ENCODE measurements around the gene DZIP1L. TPM values are rescaled to one million over a fixed set of nuclear protein-coding genes. Genes with fewer than 3 reads are reported as not detected.

DZIP1L gene
- polyA plus RNA-seq, 4 donors, result 0.27 to 1.6 (median 0.75) TPM

DNA sequence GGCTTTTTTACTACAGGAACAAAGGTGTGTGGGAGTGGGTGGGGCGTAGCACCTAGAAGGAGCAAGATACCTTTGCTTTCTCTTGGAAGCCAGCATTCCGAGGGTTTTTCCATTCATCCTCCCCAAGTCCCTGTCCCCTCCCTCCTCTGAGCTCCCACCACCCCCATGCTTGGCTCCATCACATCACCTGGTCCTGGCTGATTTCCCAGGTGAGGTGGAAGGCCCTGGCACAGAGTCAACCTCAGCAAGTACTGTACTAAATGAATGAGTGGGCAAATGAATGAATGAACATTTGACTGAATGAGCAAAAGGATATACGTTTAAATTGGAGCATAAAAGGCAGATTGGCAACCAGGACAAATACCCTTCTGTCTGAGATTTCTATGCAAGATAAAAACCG is 45.4 kb downstream of the DZIP1L start:
- Histone ChIP-seq H3K36me3 (ENCODE audit: control insufficient read depth in 3 of 3, insufficient read depth in 2 of 3, low read depth in 1 of 3, low read length in 3 of 3) (peaks cover 0 to 27% (median 0%) of the 10 kb centered on the region in 3 donors), H3K27ac (ENCODE audit: low read depth in 1 of 3, low read length in 2 of 3) (no peak overlapping the region), H3K4me1 (ENCODE audit: control insufficient read depth in 3 of 3, insufficient read depth in 2 of 3, low read depth in 1 of 3, low read length in 2 of 3) (no peaks in the 10 kb centered on the region), H3K27me3 (ENCODE audit: control insufficient read depth in 3 of 3, insufficient read depth in 3 of 3, low read length in 3 of 3) (no peaks in the 10 kb centered on the region), H3K4me3 (ENCODE audit: low read depth in 1 of 3, low read length in 3 of 3) (no peak overlapping the region), H3K9me3 (ENCODE audit: control insufficient read depth in 2 of 2, insufficient read depth in 1 of 2, low read depth in 1 of 2, low read length in 1 of 2) (no peaks in the 10 kb centered on the region)
- FAIRE-seq (no peak), DNase-seq (no peak)
- 48 to 77% (median 57%) methylated on average over 4 of the region's 4 CpGs for WGBS, 3 donors

DNA sequence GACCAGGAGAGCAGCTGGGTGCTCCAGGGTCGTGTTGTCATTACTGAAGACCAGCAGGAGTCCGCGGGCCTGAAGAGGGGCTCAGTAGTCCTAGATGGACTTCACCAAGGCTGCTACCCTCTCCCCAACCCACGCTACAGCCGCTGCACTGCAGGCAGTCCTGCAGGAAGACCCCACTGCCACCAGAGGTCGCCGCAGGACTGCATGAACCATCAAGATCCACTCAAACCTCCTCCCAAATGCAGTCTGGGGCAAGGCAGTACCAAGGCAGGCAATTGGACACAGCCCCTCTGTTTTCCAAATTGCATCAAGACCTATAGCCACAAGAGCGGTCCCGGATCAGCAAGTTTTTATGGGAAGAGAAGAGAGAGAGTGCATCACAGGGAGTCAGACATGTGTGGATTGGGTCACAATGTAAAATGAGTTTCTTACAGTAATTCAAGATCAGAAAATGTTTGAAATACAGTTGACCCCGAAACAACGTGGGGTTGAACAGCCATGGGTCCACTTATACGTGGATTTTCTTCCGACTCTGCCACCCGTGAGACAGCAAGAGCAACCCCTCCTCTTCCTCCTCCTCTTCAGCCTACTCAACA is 46.7 kb downstream of the DZIP1L start:
- FAIRE-seq, result no peak
- peaks cover 0 to 29% (median 0%) of the 10 kb centered on the region in 3 donors for H3K36me3 ChIP-seq (ENCODE audit: control insufficient read depth in 3 of 3, insufficient read depth in 2 of 3, low read depth in 1 of 3, low read length in 3 of 3)

DNA sequence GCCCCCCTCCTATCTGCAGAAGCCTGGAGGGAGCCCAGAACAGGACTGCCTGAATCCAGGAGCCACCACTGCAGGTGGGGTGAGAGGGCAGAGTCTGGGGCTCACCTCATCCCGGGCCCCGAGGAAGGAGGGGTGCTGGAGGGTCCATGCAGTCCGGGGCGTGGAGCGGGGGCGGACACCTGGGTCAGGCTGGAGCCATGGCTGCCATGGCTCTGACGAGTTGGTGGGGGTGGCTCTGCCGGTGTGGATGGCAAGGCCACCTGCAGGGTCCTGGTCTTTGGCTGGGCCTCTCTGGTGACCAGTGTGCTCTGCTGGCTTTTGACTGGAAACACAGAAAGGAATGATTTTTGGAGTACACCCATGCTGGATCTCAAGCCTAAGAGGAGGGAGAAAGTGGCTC is 47.4 kb downstream of the DZIP1L start:
- no peak for FAIRE-seq
- Histone ChIP-seq H3K27ac (ENCODE audit: low read depth in 1 of 3, low read length in 2 of 3) (no peak overlapping the region), H3K4me3 (ENCODE audit: low read depth in 1 of 3, low read length in 3 of 3) (no peak overlapping the region), H3K36me3 (ENCODE audit: control insufficient read depth in 3 of 3, insufficient read depth in 2 of 3, low read depth in 1 of 3, low read length in 3 of 3) (peaks cover 0 to 33% (median 0%) of the 10 kb centered on the region in 3 donors), H3K4me1 (ENCODE audit: control insufficient read depth in 3 of 3, insufficient read depth in 2 of 3, low read depth in 1 of 3, low read length in 2 of 3) (no peaks in the 10 kb centered on the region), H3K27me3 (ENCODE audit: control insufficient read depth in 3 of 3, insufficient read depth in 3 of 3, low read length in 3 of 3) (no peaks in the 10 kb centered on the region), H3K9me3 (ENCODE audit: control insufficient read depth in 2 of 2, insufficient read depth in 1 of 2, low read depth in 1 of 2, low read length in 1 of 2) (no peaks in the 10 kb centered on the region)
- no peak for DNase-seq
- 69 to 86% (median 70%) methylated on average over 8 of the region's 8 CpGs for WGBS, 3 donors

More for the DNA sequence above, 46.7 kb downstream of the DZIP1L start:
- DNase-seq, result peak; percentile 61 to 66
- no peaks in the 10 kb centered on the region for H3K9me3 ChIP-seq (ENCODE audit: control insufficient read depth in 2 of 2, insufficient read depth in 1 of 2, low read depth in 1 of 2, low read length in 1 of 2)
- no peak overlapping the region for H3K4me3 ChIP-seq (ENCODE audit: low read depth in 1 of 3, low read length in 3 of 3)
- no peak overlapping the region for H3K27ac ChIP-seq (ENCODE audit: low read depth in 1 of 3, low read length in 2 of 3)
- H3K27me3 ChIP-seq (ENCODE audit: control insufficient read depth in 3 of 3, insufficient read depth in 3 of 3, low read length in 3 of 3), result no peaks in the 10 kb centered on the region
- WGBS, 3 donors, result 21 to 28% (median 25%) methylated on average over 14 of the region's 14 CpGs
- H3K4me1 ChIP-seq (ENCODE audit: control insufficient read depth in 3 of 3, insufficient read depth in 2 of 3, low read depth in 1 of 3, low read length in 2 of 3), result no peaks in the 10 kb centered on the region

DNA sequence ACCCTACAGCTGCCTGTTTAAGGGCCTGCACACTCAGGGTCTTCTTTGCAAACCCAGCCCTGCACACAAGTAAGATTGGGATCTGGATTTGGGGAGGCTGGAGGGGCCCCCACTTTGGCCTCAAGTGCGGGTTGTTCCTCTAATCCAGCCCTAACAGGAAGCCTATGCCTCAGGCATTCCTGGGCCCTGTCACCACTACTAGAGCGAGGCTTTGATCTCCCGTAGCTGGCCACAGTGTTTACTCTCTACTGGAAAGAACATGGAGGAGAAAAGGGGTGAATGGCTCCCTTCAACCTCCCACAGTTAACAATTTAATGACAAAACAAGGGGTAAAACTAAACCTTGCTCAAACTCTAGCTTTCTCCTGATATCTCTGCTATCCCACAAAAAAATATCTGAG is 48.4 kb downstream of the DZIP1L start:
- Histone ChIP-seq H3K4me3 (ENCODE audit: low read depth in 1 of 3, low read length in 3 of 3) (no peak overlapping the region), H3K27me3 (ENCODE audit: control insufficient read depth in 3 of 3, insufficient read depth in 3 of 3, low read length in 3 of 3) (no peaks in the 10 kb centered on the region), H3K27ac (ENCODE audit: low read depth in 1 of 3, low read length in 2 of 3) (no peak overlapping the region), H3K36me3 (ENCODE audit: control insufficient read depth in 3 of 3, insufficient read depth in 2 of 3, low read depth in 1 of 3, low read length in 3 of 3) (peaks cover 0 to 33% (median 0%) of the 10 kb centered on the region in 3 donors), H3K9me3 (ENCODE audit: control insufficient read depth in 2 of 2, insufficient read depth in 1 of 2, low read depth in 1 of 2, low read length in 1 of 2) (no peaks in the 10 kb centered on the region), H3K4me1 (ENCODE audit: control insufficient read depth in 3 of 3, insufficient read depth in 2 of 3, low read depth in 1 of 3, low read length in 2 of 3) (no peaks in the 10 kb centered on the region)
- DNase-seq (no peak), FAIRE-seq (no peak)
- 78 to 86% (median 84%) methylated on average over 3 of the region's 3 CpGs for WGBS, 3 donors

DNA sequence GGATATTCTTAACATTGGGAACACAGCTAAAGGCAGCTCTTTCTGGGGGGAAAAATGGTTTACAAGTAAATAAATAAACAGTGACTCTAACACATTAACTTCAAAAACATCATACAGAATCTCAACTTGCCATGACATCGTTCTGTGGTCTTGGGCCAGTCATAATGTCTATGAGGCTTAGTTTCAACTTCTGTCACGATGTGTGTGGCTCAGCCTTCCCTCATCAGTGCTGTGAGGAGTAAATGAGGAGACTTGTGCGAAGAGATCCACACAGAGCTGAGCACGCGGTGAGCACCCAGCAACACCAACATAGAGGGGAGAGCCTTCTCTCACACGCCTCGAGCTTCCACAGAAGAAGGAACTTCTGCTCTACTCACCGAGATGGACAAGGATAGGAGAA is 49.0 kb downstream of the DZIP1L start:
- H3K4me1 ChIP-seq (ENCODE audit: control insufficient read depth in 3 of 3, insufficient read depth in 2 of 3, low read depth in 1 of 3, low read length in 2 of 3), result no peaks in the 10 kb centered on the region
- no peaks in the 10 kb centered on the region for H3K27me3 ChIP-seq (ENCODE audit: control insufficient read depth in 3 of 3, insufficient read depth in 3 of 3, low read length in 3 of 3)
- whole genome bisulfite sequencing, 3 donors, result 62 to 83% (median 82%) methylated on average over 8 of the region's 8 CpGs
- DNase-seq (no peak), FAIRE-seq (no peak)
- H3K9me3 ChIP-seq (ENCODE audit: control insufficient read depth in 2 of 2, insufficient read depth in 1 of 2, low read depth in 1 of 2, low read length in 1 of 2), result no peaks in the 10 kb centered on the region
- H3K36me3 ChIP-seq (ENCODE audit: control insufficient read depth in 3 of 3, insufficient read depth in 2 of 3, low read depth in 1 of 3, low read length in 3 of 3), result peaks cover 0 to 29% (median 0%) of the 10 kb centered on the region in 3 donors
- no peak overlapping the region for H3K27ac ChIP-seq (ENCODE audit: low read depth in 1 of 3, low read length in 2 of 3)
- no peak overlapping the region for H3K4me3 ChIP-seq (ENCODE audit: low read depth in 1 of 3, low read length in 3 of 3)

DNA sequence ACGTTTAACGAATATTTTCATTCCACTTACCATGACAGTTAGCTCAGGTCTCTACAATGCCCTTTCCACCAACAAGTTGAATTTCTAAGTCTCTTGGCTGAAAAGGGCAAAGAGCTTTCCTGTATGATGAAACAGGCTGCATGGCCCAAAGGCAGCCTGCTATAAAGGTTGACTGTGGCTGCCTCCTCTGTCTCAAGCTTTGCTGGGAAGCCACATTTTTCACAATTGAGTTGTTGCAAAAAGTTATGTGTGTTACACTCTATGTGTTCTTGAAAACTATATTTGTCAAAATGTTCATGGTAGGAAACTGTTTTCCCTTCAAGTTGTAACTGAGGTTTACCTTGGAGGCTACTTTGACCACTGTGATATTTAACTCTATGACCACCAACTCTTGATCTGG is 49.5 kb downstream of the DZIP1L start:
- 92 to 95% (median 95%) methylated on average over 2 of the region's 2 CpGs for WGBS, 3 donors
- FAIRE-seq (no peak), DNase-seq (no peak)
- Histone ChIP-seq H3K4me1 (ENCODE audit: control insufficient read depth in 3 of 3, insufficient read depth in 2 of 3, low read depth in 1 of 3, low read length in 2 of 3) (no peaks in the 10 kb centered on the region), H3K27me3 (ENCODE audit: control insufficient read depth in 3 of 3, insufficient read depth in 3 of 3, low read length in 3 of 3) (no peaks in the 10 kb centered on the region), H3K27ac (ENCODE audit: low read depth in 1 of 3, low read length in 2 of 3) (no peak overlapping the region), H3K36me3 (ENCODE audit: control insufficient read depth in 3 of 3, insufficient read depth in 2 of 3, low read depth in 1 of 3, low read length in 3 of 3) (peaks cover 0 to 25% (median 0%) of the 10 kb centered on the region in 3 donors), H3K4me3 (ENCODE audit: low read depth in 1 of 3, low read length in 3 of 3) (no peak overlapping the region), H3K9me3 (ENCODE audit: control insufficient read depth in 2 of 2, insufficient read depth in 1 of 2, low read depth in 1 of 2, low read length in 1 of 2) (no peaks in the 10 kb centered on the region)

DNA sequence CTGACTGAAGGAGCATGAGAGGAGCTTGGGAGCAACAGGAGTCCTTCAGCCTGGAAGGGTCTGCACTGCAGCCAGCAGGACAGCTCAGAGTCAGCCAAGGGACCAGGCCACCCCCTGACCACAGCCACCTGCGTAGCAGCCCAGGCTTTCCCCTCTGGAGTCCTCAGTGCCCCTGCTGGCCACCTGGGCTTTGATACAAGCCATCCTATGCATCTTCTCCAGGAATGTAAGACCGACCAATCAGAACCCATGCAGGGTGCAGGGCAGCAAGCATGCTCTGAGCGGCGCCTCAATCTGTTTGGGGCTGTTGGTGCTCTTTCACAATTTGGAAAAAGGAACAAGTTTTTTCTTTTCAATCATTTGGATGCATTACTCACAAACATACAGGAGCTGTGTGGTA is 52.0 kb downstream of the DZIP1L start:
- H3K4me1 ChIP-seq (ENCODE audit: control insufficient read depth in 3 of 3, insufficient read depth in 2 of 3, low read depth in 1 of 3, low read length in 2 of 3), result no peaks in the 10 kb centered on the region
- H3K36me3 ChIP-seq (ENCODE audit: control insufficient read depth in 3 of 3, insufficient read depth in 2 of 3, low read depth in 1 of 3, low read length in 3 of 3), result peaks cover 0 to 22% (median 0%) of the 10 kb centered on the region in 3 donors
- FAIRE-seq, result no peak
- no peaks in the 10 kb centered on the region for H3K9me3 ChIP-seq (ENCODE audit: control insufficient read depth in 2 of 2, insufficient read depth in 1 of 2, low read depth in 1 of 2, low read length in 1 of 2)
- no peak overlapping the region for H3K27ac ChIP-seq (ENCODE audit: low read depth in 1 of 3, low read length in 2 of 3)
- H3K27me3 ChIP-seq (ENCODE audit: control insufficient read depth in 3 of 3, insufficient read depth in 3 of 3, low read length in 3 of 3), result no peaks in the 10 kb centered on the region
- no peak overlapping the region for H3K4me3 ChIP-seq (ENCODE audit: low read depth in 1 of 3, low read length in 3 of 3)
- no peak for DNase-seq
- WGBS, 3 donors, result 61 to 69% (median 65%) methylated on average over 4 of the region's 4 CpGs

DNA sequence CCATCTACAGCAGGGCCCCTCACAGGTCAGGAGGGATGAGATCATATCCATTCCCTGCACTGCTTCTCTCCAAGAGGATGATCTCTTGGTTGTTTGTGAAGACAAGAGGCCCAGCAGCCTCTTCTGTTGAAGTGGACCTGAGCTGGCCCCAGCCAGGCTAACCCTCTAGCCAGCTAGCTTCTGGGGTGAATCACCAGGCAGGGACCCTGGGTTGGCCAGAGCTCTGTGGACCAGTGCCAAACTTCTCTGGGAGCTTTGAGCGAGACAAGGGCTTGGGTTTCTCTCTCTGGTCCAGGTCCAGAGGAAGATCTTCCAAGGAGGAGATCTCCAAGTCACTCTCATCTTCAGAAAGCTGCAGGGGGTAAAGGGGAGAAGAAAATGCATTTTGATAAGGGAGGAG is 52.8 kb downstream of the DZIP1L start:
- DNase-seq (no peak), FAIRE-seq (no peak)
- 61 to 65% (median 61%) methylated on average over 1 of the region's 1 CpG for WGBS, 3 donors

DNA sequence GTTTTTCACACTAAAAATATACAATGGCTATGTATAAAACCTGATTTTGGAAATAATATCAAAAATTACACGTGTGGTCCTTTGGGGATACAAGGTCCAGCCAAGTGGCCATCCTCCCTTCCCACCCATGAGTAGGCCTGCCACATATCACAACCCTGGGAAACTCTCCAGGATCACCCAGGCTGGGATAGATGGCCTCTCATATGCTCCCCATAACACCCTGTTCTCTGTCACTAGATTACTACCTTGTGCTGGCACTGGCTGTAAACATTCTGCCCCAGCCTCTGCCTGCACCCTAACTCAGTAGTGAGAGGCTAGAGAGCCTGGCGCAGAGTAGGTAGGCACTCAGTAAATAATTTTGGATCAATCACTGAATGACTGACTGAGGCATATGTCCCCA is 53.4 kb downstream of the DZIP1L start:
- Histone ChIP-seq H3K36me3 (ENCODE audit: control insufficient read depth in 3 of 3, insufficient read depth in 2 of 3, low read depth in 1 of 3, low read length in 3 of 3) (peaks cover 0 to 12% (median 0%) of the 10 kb centered on the region in 3 donors), H3K4me3 (ENCODE audit: low read depth in 1 of 3, low read length in 3 of 3) (no peak overlapping the region), H3K4me1 (ENCODE audit: control insufficient read depth in 3 of 3, insufficient read depth in 2 of 3, low read depth in 1 of 3, low read length in 2 of 3) (no peaks in the 10 kb centered on the region), H3K9me3 (ENCODE audit: control insufficient read depth in 2 of 2, insufficient read depth in 1 of 2, low read depth in 1 of 2, low read length in 1 of 2) (no peaks in the 10 kb centered on the region), H3K27ac (ENCODE audit: low read depth in 1 of 3, low read length in 2 of 3) (no peak overlapping the region), H3K27me3 (ENCODE audit: control insufficient read depth in 3 of 3, insufficient read depth in 3 of 3, low read length in 3 of 3) (no peaks in the 10 kb centered on the region)
- DNase-seq (no peak), FAIRE-seq (no peak)
- 79 to 89% (median 86%) methylated on average over 2 of the region's 2 CpGs for WGBS, 3 donors

More for the DNA sequence above, 52.8 kb downstream of the DZIP1L start:
- no peaks in the 10 kb centered on the region for H3K4me1 ChIP-seq (ENCODE audit: control insufficient read depth in 3 of 3, insufficient read depth in 2 of 3, low read depth in 1 of 3, low read length in 2 of 3)
- H3K27me3 ChIP-seq (ENCODE audit: control insufficient read depth in 3 of 3, insufficient read depth in 3 of 3, low read length in 3 of 3), result no peaks in the 10 kb centered on the region
- no peak overlapping the region for H3K27ac ChIP-seq (ENCODE audit: low read depth in 1 of 3, low read length in 2 of 3)
- H3K9me3 ChIP-seq (ENCODE audit: control insufficient read depth in 2 of 2, insufficient read depth in 1 of 2, low read depth in 1 of 2, low read length in 1 of 2), result no peaks in the 10 kb centered on the region
- H3K36me3 ChIP-seq (ENCODE audit: control insufficient read depth in 3 of 3, insufficient read depth in 2 of 3, low read depth in 1 of 3, low read length in 3 of 3), result peaks cover 0 to 16% (median 0%) of the 10 kb centered on the region in 3 donors
- H3K4me3 ChIP-seq (ENCODE audit: low read depth in 1 of 3, low read length in 3 of 3), result no peak overlapping the region

Data from small intestine (tissue), 7 donors.